ENCODE data around the gene PUS7L.
A peak's percentile ranks its signal among the peaks of the same experiment; 100 is the strongest.
"Not testable (repeated sequence)": the region's sequence is repeated elsewhere in the genome, so short reads cannot be mapped to it uniquely, and the experiment has no call there.

PUS7L gene

GRCh38 chr12:43762596-43762995 lies 4.0 kb upstream of the PUS7L start:
- H3K9me3 ChIP-seq (ENCODE audit: severe bottlenecking): no peaks in the 10 kb centered on the region
- TF ChIP-seq CTCF (IDR thresholded peaks at IDR 0.05; ENCODE audit: poor library complexity, severe bottlenecking): no peak
- ATAC-seq (ENCODE audit: low read depth) (no peak), DNase-seq (ENCODE audit: low spot score) (no peak)
- no peaks in the 10 kb centered on the region for H3K27me3 ChIP-seq (ENCODE audit: insufficient read depth, poor library complexity, severe bottlenecking)
- no peak overlapping the region for H3K4me3 ChIP-seq (ENCODE audit: severe bottlenecking)
- peaks cover 20% of the 10 kb centered on the region for H3K4me1 ChIP-seq (ENCODE audit: insufficient read depth, poor library complexity, severe bottlenecking)
- no peaks in the 10 kb centered on the region for H3K36me3 ChIP-seq (ENCODE audit: low read depth)
- H3K27ac ChIP-seq (ENCODE audit: poor library complexity, severe bottlenecking): peak overlapping the region; percentile 12

GRCh38 chr12:43761500-43761899 lies 2.9 kb upstream of the PUS7L start:
- H3K4me1 ChIP-seq (ENCODE audit: insufficient read depth, poor library complexity, severe bottlenecking): peaks cover 22% of the 10 kb centered on the region
- no peaks in the 10 kb centered on the region for H3K36me3 ChIP-seq (ENCODE audit: low read depth)
- no peak for ATAC-seq (ENCODE audit: low read depth)
- TF ChIP-seq CTCF (IDR thresholded peaks at IDR 0.05; ENCODE audit: poor library complexity, severe bottlenecking): no peak
- no peak for DNase-seq (ENCODE audit: low spot score)
- no peak overlapping the region for H3K27ac ChIP-seq (ENCODE audit: poor library complexity, severe bottlenecking)
- H3K27me3 ChIP-seq (ENCODE audit: insufficient read depth, poor library complexity, severe bottlenecking): no peaks in the 10 kb centered on the region
- no peaks in the 10 kb centered on the region for H3K9me3 ChIP-seq (ENCODE audit: severe bottlenecking)
- no peak overlapping the region for H3K4me3 ChIP-seq (ENCODE audit: severe bottlenecking)

GRCh38 chr12:43760396-43760795 lies 1.8 kb upstream of the PUS7L start:
- no peak for TF ChIP-seq CTCF (IDR thresholded peaks at IDR 0.05; ENCODE audit: poor library complexity, severe bottlenecking)
- Histone ChIP-seq H3K27ac (ENCODE audit: poor library complexity, severe bottlenecking) (no peak overlapping the region), H3K9me3 (ENCODE audit: severe bottlenecking) (no peaks in the 10 kb centered on the region), H3K36me3 (ENCODE audit: low read depth) (no peaks in the 10 kb centered on the region), H3K27me3 (ENCODE audit: insufficient read depth, poor library complexity, severe bottlenecking) (no peaks in the 10 kb centered on the region), H3K4me1 (ENCODE audit: insufficient read depth, poor library complexity, severe bottlenecking) (peaks cover 22% of the 10 kb centered on the region), H3K4me3 (ENCODE audit: severe bottlenecking) (no peak overlapping the region)
- DNase-seq (ENCODE audit: low spot score): no peak
- ATAC-seq (ENCODE audit: low read depth): no peak

- H3K27me3 ChIP-seq (ENCODE audit: insufficient read depth, poor library complexity, severe bottlenecking): no peaks in the 10 kb centered on the region
- peak overlapping the region; percentile 49 for H3K4me3 ChIP-seq (ENCODE audit: severe bottlenecking)
- H3K4me1 ChIP-seq (ENCODE audit: insufficient read depth, poor library complexity, severe bottlenecking): peaks cover 22% of the 10 kb centered on the region
- peaks cover 18% of the 10 kb centered on the region for H3K36me3 ChIP-seq (ENCODE audit: low read depth)
- TF ChIP-seq CTCF (IDR thresholded peaks at IDR 0.05; ENCODE audit: poor library complexity, severe bottlenecking): no peak
- no peaks in the 10 kb centered on the region for H3K9me3 ChIP-seq (ENCODE audit: severe bottlenecking)
- peak overlapping the region; percentile 69 for H3K27ac ChIP-seq (ENCODE audit: poor library complexity, severe bottlenecking)
- peak; percentile 41 for ATAC-seq (ENCODE audit: low read depth)
- no peak for DNase-seq (ENCODE audit: low spot score)
Observed at GRCh38 chr12:43758247-43758727, 303 bp downstream of the PUS7L start.

GRCh38 chr12:43754015-43754414 lies 4.6 kb downstream of the PUS7L start:
- ATAC-seq (ENCODE audit: low read depth) (no peak), DNase-seq (ENCODE audit: low spot score) (no peak)
- no peak for TF ChIP-seq CTCF (IDR thresholded peaks at IDR 0.05; ENCODE audit: poor library complexity, severe bottlenecking)
- no peaks in the 10 kb centered on the region for H3K9me3 ChIP-seq (ENCODE audit: severe bottlenecking)
- no peak overlapping the region for H3K27ac ChIP-seq (ENCODE audit: poor library complexity, severe bottlenecking)
- peaks cover 40% of the 10 kb centered on the region for H3K36me3 ChIP-seq (ENCODE audit: low read depth)
- H3K27me3 ChIP-seq (ENCODE audit: insufficient read depth, poor library complexity, severe bottlenecking): no peaks in the 10 kb centered on the region
- no peak overlapping the region for H3K4me3 ChIP-seq (ENCODE audit: severe bottlenecking)
- peaks cover 7% of the 10 kb centered on the region for H3K4me1 ChIP-seq (ENCODE audit: insufficient read depth, poor library complexity, severe bottlenecking)

GRCh38 chr12:43751360-43751759 lies 7.2 kb downstream of the PUS7L start:
- H3K27me3 ChIP-seq (ENCODE audit: insufficient read depth, poor library complexity, severe bottlenecking); DNase-seq (ENCODE audit: low spot score); H3K27ac ChIP-seq (ENCODE audit: poor library complexity, severe bottlenecking); ATAC-seq (ENCODE audit: low read depth); H3K4me3 ChIP-seq (ENCODE audit: severe bottlenecking); H3K9me3 ChIP-seq (ENCODE audit: severe bottlenecking); H3K4me1 ChIP-seq (ENCODE audit: insufficient read depth, poor library complexity, severe bottlenecking): not testable (repeated sequence)
- peaks cover 52% of the 10 kb centered on the region for H3K36me3 ChIP-seq (ENCODE audit: low read depth)
